Measurements from ENCODE around the gene ELAPOR2.
"Not testable (repeated sequence)": the region's sequence is repeated elsewhere in the genome, so short reads cannot be mapped to it uniquely, and the experiment has no call there.

Gene ELAPOR2

DNA sequence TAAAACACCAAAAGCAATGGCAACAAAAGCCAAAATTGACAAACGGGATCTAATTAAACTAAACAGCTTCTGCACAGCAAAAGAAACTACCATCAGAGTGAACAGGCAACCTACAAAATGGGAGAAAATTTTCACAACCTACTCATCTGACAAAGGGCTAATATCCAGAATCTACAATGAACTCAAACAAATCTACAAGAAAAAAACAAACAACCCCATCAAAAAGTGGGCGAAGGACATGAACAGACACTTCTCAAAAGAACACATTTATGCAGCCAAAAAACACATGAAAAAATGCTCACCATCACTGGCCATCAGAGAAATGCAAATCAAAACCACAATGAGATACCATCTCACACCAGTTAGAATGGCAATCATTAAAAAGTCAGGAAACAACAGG, 14.7 kb downstream of the ELAPOR2 start:
- not testable (repeated sequence) for DNase-seq

DNA sequence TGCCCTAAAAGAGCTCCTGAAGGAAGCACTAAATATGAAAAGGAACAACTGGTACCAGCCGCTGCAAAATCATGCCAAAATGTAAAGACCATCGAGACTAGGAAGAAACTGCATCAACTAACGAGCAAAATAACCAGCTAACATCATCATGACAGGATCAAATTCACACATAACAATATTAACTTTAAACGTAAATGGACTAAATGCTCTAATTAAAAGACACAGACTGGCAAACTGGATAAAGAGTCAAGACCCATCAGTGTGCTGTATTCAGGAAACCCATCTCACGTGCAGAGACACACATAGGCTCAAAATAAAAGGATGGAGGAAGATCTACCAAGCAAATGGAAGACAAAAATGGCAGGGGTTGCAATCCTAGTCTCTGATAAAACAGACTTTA, 17.9 kb downstream of the ELAPOR2 start:
- not testable (repeated sequence) for DNase-seq

DNA sequence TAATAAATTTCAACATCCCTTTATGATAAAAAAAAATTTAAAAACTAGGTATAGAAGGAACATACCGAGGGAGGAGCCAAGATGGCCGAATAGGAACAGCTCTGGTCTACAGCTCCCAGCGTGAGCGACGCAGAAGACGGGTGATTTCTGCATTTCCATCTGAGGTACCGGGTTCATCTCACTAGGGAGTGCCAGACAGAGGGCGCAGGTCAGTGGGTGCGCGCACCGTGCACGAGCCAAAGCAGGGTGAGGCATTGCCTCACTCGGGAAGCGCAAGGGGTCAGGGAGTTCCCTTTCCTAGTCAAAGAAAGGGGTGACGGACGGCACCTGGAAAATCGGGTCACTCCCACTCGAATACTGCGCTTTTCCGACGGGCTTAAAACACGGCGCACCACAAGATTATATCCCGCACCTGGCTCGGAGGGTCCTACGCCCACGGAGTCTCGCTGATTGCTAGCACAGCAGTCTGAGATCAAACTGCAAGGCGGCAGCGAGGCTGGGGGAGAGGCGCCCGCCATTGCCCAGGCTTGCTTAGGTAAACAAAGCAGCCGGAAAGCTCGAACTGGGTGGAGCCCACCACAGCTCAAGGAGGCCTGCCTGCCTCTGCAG, 19.7 kb downstream of the ELAPOR2 start:
- DNase-seq: not testable (repeated sequence)

GRCh38 chr7:87038993-87039690, 20.3 kb downstream of the ELAPOR2 start:
- no peak for DNase-seq

DNA sequence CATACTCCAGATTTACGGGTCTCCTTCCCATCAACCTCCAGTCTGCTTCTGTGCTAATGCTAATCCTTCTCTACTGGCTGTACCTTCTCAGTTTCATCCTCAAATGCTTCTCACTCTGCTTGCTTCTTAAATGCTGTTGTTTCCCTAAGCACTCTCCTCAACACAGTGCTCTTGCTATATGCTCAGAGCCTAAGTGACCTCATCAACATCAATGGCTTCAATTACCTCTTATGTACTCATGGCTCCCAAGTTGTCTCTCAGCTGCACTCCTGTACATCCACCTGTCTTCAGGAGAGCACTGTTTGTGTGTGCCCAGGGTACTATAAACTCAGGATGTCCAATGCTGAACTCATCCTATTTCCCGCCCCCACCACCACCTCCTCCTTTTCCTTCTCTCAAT, 22.5 kb downstream of the ELAPOR2 start:
- no peak for DNase-seq

DNA sequence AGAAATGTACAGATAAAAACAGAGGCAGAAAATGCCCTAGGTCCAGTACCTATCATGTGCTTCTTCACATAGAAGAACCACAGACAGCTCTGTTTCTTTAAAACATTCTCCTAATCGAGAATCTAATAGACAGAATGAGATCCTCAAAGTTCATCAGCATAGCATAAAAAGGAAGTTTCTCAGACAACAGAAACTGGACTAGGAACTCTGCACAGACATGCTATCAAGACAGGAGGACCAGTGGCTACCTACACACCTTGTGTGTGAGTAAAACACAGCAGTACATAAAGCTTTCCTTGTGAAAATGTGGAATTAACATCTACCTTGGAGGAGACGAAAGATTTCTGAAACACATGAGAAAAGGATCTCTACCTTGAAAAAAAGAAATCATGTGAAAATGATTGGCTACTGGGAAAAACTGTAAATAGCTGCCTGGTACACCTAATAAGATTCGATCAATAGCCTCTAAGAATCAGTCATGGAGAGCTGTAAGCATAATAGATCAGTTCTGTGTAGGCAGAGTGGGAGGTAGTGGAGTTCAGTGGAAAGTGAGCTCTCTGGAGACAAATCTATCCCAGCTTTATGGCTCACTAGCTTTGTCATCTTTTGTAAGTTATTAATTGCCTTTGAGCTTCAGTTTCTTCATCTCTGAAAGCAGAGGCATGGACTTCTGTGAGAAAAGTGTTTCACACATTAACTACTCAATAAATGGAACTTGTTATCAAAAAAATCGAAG, 26.7 kb downstream of the ELAPOR2 start:
- DNase-seq: no peak

- no peak for DNase-seq
These were observed 30.4 kb downstream of the ELAPOR2 start for GRCh38 chr7:87029078-87029477.

DNA sequence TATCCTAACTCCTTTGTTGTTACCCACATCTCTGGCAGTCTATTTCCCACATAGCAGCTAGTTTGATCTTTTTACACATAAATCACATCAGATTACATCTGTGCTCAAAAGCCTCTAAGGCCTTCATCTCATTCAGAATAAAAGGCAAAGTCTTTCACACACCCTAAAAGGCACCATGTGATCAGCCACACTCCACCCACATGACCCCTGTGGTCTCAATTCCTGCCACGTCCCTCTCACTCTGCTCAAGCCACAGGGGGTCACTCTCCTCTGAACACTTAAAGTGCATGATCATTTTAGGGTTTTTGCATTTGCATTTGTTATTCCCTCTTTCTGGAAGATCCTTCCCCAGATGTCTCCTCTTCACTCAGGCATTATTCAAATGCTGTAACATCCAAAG, 30.8 kb downstream of the ELAPOR2 start:
- no peak for DNase-seq

- DNase-seq: no peak
These were observed 31.6 kb downstream of the ELAPOR2 start for GRCh38 chr7:87027900-87028299.

GRCh38 chr7:87021285-87021684, 38.2 kb downstream of the ELAPOR2 start:
- DNase-seq: no peak

DNA sequence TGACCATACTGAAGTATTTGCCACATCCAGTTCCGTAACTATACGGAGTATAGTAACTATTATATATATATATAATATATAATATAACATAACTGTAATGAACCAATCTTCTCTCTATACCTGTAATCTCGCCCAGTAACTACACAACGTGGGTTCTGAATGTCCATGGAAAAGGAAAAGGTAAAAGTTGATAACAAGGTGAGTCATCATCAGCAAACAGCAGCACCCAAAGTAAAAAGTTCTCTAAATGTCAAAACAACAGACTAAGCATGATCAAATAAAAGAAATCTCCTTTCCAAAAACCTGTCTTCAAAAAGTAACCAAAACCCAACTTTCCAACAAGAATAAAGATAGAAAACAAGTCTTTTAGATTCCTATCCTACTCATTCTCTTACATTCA, 42.8 kb downstream of the ELAPOR2 start:
- no peak for DNase-seq

GRCh38 chr7:87013840-87014190, 45.6 kb downstream of the ELAPOR2 start:
- DNase-seq: no peak

GRCh38 chr7:87013136-87013839, 46.2 kb downstream of the ELAPOR2 start:
- DNase-seq: no peak

All from cortex of kidney (tissue), 1 donor.